ENCODE results near the gene PRELID3B.
"Not testable (repeated sequence)": the region's sequence is repeated elsewhere in the genome, so short reads cannot be mapped to it uniquely, and the experiment has no call there.

Gene PRELID3B

GRCh38 chr20:59015411-59015810 is 27.2 kb downstream of the PRELID3B start:
- DNase-seq (ENCODE audit: insufficient read length, low spot score) = no peak
- no peak for FAIRE-seq

DNA sequence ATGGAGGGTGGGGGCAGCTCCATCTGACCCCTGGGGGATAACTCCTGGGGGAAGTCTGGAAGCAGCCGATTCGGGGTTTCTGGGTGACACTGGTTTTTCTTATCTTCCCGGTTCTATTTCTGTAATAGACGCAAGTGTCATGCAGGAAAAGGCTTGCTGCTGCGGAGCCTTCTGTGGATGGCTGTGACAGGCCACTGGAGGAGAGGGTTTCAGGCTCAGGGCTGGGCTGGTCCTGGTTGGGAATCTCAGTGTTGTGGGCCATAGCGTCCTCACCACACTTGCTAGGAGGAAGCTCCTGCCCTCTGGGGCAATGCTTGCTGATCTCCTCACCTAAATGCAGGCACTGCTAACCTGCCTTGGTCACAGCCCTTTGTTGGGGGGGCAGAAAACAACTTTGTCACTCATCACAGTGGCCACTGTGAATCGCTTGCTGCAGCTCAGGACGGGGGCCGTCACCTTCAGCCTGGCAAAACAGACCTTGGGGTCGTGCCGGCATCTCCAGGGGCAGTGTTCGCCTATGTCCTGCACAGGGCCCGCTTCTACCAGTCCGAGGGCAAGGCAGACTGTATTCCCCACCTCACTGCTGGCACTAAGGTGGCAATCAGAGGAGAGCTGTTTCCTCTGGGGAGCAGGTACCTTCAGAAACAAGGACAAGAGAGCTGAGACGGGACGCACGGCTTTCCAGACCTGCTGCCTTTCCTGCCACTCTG is 27.8 kb downstream of the PRELID3B start:
- FAIRE-seq = no peak
- DNase-seq (ENCODE audit: insufficient read length, low spot score) = no peak
- TF ChIP-seq, protein P1, sequence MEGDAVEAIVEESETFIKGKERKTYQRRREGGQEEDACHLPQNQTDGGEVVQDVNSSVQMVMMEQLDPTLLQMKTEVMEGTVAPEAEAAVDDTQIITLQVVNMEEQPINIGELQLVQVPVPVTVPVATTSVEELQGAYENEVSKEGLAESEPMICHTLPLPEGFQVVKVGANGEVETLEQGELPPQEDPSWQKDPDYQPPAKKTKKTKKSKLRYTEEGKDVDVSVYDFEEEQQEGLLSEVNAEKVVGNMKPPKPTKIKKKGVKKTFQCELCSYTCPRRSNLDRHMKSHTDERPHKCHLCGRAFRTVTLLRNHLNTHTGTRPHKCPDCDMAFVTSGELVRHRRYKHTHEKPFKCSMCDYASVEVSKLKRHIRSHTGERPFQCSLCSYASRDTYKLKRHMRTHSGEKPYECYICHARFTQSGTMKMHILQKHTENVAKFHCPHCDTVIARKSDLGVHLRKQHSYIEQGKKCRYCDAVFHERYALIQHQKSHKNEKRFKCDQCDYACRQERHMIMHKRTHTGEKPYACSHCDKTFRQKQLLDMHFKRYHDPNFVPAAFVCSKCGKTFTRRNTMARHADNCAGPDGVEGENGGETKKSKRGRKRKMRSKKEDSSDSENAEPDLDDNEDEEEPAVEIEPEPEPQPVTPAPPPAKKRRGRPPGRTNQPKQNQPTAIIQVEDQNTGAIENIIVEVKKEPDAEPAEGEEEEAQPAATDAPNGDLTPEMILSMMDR (IDR thresholded peaks at IDR 0.05; ENCODE audit: insufficient read depth, missing control alignments) = no peak

More at GRCh38 chr20:59015411-59015810, 27.2 kb downstream of the PRELID3B start:
- TF ChIP-seq, protein P1 (IDR thresholded peaks at IDR 0.05; ENCODE audit: insufficient read depth, missing control alignments) = no peak

- DNase-seq (ENCODE audit: insufficient read length, low spot score) (no peak), FAIRE-seq (no peak)
- TF ChIP-seq, protein P1 (IDR thresholded peaks at IDR 0.05; ENCODE audit: insufficient read depth, missing control alignments) = no peak
Observed at GRCh38 chr20:59013959-59014608, 28.5 kb downstream of the PRELID3B start.

GRCh38 chr20:59013031-59013951 is 29.3 kb downstream of the PRELID3B start:
- TF ChIP-seq, protein P1 (IDR thresholded peaks at IDR 0.05; ENCODE audit: insufficient read depth, missing control alignments) = no peak
- no peak for DNase-seq (ENCODE audit: insufficient read length, low spot score)
- FAIRE-seq = no peak

DNA sequence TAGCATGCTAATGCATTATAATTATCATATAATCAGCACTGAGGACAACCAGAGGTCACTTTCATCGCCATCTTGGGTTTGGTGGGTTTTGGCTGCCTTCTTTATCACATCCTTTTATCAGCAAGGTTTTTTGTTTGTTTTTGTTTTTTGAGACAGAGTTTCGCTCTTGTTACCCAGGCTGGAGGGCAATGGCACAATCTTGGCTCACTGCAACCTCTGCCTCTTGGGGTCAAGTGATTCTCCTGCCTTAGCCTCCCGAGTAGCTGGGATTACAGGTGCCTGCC is 30.8 kb downstream of the PRELID3B start:
- not testable (repeated sequence) for DNase-seq (ENCODE audit: insufficient read length, low spot score); FAIRE-seq

DNA sequence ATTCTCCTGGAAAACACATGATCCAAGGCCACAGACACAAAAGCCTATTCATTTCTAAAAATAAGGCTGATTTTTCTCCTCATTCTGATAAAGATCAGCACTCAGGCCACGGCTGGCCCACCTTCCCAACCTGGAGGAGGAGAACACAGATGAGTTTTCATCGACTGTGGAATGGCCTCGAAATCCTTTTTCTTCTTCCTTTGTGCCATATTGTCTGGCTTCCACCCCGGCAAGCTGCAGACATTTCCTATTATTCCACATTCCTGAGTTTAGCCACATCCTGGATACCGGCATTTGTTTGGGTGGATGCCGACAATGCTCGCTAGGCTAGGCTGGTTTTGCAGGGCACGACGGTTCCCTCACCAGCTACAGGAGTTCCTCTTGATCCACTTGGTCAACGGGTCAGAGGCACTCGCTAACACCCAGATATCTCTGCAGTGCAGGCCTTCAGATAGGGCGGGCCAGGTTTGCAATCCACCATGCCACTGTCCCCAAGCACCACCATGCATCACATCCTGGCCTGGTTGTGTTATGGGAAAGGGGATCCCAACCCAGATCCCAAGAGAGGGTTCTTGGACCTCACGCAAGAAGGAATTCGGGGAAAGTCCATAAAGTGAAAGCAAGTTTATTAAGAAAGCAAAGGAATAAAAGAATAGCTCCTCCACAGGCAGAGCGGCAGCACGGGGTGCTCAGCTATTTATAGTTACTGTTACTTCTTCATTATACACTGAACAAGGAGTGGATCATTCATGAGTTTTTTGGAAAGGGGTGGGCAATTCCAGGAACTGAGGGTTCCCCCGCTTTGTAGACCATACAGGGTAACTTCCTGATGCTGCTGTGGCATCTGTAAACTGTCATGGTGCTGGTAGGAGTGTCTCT is 31.4 kb downstream of the PRELID3B start:
- no peak for FAIRE-seq
- TF ChIP-seq, protein P1 (IDR thresholded peaks at IDR 0.05; ENCODE audit: insufficient read depth, missing control alignments) = no peak
- no peak for DNase-seq (ENCODE audit: insufficient read length, low spot score)

All from D721Med (cell line).